HS-5 (cell line): ENCODE data around the gene RAVER1.
A peak's percentile ranks its signal among the peaks of the same experiment; 100 is the strongest.
"Not testable (repeated sequence)": the region's sequence is repeated elsewhere in the genome, so short reads cannot be mapped to it uniquely, and the experiment has no call there.

ENCODE experiments used
- DNase-seq: peaks from one replicate; pipeline ENCODE4 v3.0.0-alpha.2; 2012; ENCODE audit warnings: low read depth

RAVER1 gene

GRCh38 chr19:10290357-10290875 is 42.9 kb downstream of the RAVER1 start:
- DNase-seq: no peak

- no peak for DNase-seq
Measured at GRCh38 chr19:10289836-10290356, 43.4 kb downstream of the RAVER1 start, which contains the start of gene ICAM5. TSS of gene ICAM5 (plus strand) at chr19:10289952. CDS start at chr19:10290044, 92 bp downstream.

- DNase-seq: peak; percentile 80
Measured at GRCh38 chr19:10289167-10289835, 44.0 kb downstream of the RAVER1 start.

- DNase-seq: peak; percentile 63
Measured at GRCh38 chr19:10288662-10289166, 44.6 kb downstream of the RAVER1 start.

GRCh38 chr19:10286803-10287737 is 46.3 kb downstream of the RAVER1 start, which contains the start of gene ICAM4:
TSS of gene ICAM4 (plus strand) at chr19:10286955. CDS start at chr19:10287013, 58 bp downstream.
- DNase-seq: no peak

GRCh38 chr19:10285393-10285792 is 47.9 kb downstream of the RAVER1 start:
- DNase-seq: no peak

- DNase-seq: no peak
Measured at GRCh38 chr19:10284960-10285278, 48.4 kb downstream of the RAVER1 start.

GRCh38 chr19:10284065-10284959 is 49.0 kb downstream of the RAVER1 start:
- DNase-seq: no peak

GRCh38 chr19:10283301-10284064 is 49.8 kb downstream of the RAVER1 start:
- DNase-seq: no peak

- DNase-seq: not testable (repeated sequence)
Measured at GRCh38 chr19:10282043-10282442, 51.3 kb downstream of the RAVER1 start.

- no peak for DNase-seq
Measured at GRCh38 chr19:10279737-10280442, 53.4 kb downstream of the RAVER1 start.

GRCh38 chr19:10278935-10279334 is 54.4 kb downstream of the RAVER1 start:
- no peak for DNase-seq

- no peak for DNase-seq
Measured at GRCh38 chr19:10277795-10278589, 55.3 kb downstream of the RAVER1 start.

- no peak for DNase-seq
Measured at GRCh38 chr19:10274589-10274988, 58.7 kb downstream of the RAVER1 start.

GRCh38 chr19:10271543-10272086 is 61.7 kb downstream of the RAVER1 start:
- no peak for DNase-seq

- DNase-seq: peak; percentile 67
Measured at GRCh38 chr19:10270616-10271394, 62.5 kb downstream of the RAVER1 start, which contains the start of gene ICAM1. TSS of gene ICAM1 (plus strand) at chr19:10271120. CDS start at chr19:10271160, 40 bp downstream.

GRCh38 chr19:10270180-10270615 is 63.1 kb downstream of the RAVER1 start:
- DNase-seq: no peak
